ENCODE measurements around the gene MAST3.
"Not testable (repeated sequence)": the region's sequence is repeated elsewhere in the genome, so short reads cannot be mapped to it uniquely, and the experiment has no call there.

Gene MAST3

GRCh38 chr19:18137657-18138339 is 40.2 kb downstream of the MAST3 start:
- no peak for DNase-seq (ENCODE audit: low read depth)

DNA sequence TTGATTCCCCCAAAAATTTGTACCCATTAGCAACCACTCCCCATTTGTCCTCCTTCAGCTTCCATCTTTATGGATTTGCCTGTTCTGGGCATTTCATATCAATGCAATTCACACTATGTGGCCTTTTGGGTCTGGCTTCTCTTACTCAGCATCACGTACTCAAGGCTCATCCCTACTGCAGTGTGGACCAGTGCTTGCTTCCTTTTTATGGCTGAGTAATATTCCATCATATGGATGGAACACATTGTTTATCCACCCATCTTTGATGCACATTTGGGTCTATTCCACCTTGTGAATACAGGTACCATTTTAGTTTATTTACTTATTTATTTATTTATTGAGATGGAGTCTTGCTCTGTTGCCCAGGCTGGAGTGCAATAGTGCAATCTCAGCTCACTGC is 42.9 kb downstream of the MAST3 start:
- DNase-seq (ENCODE audit: low read depth), result no peak

GRCh38 chr19:18141031-18141430 is 43.5 kb downstream of the MAST3 start:
- DNase-seq (ENCODE audit: low read depth), result no peak

DNA sequence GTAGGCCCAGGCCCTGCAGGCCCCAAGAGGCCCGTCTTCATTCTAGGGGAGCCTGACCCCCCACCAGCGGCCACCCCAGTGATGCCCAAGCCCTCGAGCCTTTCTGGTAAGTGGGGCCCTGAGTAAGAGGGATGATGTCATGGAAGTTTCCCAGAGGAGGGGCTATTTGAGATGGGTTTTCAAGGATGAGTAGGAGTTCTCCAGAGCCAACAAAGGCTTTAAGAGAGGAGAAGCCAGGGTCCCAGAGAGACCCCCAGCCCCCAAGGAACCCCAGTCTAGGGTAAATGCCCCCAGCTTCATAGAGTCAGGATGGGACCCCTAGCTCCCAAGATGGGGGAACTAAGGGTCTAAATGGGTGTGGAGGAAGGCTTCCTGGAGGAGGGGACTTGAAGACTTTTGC is 46.3 kb downstream of the MAST3 start:
- DNase-seq (ENCODE audit: low read depth), result no peak

- DNase-seq (ENCODE audit: low read depth), result no peak
Observed at GRCh38 chr19:18144361-18144760, 46.8 kb downstream of the MAST3 start.

DNA sequence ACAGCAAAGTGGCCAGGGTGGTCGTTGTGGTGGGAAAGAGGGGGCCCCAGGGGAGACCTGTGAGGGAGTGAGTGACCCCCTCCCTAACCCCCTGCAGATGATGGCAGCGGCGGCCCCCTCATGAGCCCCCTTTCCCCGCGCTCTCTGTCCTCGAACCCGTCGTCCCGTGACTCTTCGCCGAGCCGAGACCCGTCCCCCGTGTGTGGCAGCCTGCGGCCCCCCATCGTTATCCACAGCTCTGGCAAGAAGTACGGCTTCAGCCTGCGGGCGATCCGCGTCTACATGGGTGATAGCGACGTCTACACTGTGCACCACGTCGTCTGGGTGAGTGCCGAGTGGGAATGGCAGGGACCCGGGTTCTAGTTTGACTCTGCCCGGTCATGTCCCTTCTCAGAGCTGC is 47.3 kb downstream of the MAST3 start:
- no peak for DNase-seq (ENCODE audit: low read depth)

- DNase-seq (ENCODE audit: low read depth), result no peak
Observed at GRCh38 chr19:18145391-18145999, 47.9 kb downstream of the MAST3 start.

DNA sequence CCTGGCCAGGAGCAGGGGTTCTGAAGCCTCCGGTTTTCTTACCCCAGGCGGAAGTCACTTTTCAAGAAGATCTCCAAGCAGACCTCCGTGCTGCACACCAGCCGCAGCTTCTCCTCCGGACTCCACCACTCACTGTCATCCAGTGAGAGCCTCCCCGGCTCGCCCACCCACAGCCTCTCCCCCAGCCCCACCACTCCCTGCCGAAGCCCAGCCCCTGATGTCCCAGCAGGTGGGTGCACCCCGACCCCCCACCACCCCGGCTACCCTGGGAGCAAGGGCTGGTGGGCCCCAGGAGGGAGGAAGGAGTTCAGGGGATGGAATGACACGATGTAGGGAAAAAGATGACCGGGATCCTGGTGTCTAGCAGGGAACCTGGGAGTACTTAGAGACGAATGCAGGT is 49.8 kb downstream of the MAST3 start:
- no peak for DNase-seq (ENCODE audit: low read depth)

- DNase-seq (ENCODE audit: low read depth), result no peak
Observed at GRCh38 chr19:18149596-18149975, 52.0 kb downstream of the MAST3 start.

DNA sequence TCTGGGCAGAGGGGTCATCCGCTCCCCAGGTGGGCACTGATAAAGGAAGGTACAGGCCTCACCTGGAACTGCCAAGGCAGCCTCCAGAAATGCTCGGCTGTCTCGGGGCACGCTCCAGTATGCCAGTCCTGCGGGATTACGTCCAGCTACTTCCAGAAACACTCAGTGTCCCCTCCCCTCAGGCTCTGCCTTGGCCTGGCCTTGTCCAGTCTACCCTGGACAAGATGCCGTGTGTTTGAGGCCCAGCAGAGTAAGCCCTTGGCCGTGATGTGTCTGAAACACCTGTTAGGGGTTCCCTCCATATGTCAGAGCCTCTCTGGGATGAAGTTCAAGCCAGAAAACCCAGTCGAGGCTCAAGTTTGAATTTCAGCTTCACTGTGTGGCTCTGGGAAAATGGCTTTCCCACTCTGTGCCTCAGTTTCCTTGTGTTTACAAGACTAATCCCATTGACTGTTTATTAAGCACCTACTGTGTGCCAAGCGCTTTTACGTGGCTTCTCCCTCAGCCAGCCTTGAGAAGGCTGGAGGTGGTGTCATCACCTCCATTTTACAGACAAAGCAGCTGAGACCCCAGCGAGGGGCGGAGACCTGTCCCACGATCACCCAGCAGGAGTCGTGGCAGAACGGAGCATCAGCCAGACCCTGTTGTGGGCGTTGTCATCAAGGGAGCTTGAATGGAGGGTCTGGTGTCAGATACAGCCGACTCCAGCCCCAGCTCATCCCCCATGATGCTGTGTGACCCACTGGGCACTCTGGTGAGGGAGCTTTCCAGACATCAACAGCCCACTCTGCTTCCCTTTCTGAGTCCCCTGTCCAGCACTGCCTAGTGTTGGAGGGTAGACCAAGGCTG is 53.4 kb downstream of the MAST3 start:
- DNase-seq (ENCODE audit: low read depth), result no peak

GRCh38 chr19:18152442-18152816 is 54.9 kb downstream of the MAST3 start:
- DNase-seq (ENCODE audit: low read depth), result peak; percentile 93

DNA sequence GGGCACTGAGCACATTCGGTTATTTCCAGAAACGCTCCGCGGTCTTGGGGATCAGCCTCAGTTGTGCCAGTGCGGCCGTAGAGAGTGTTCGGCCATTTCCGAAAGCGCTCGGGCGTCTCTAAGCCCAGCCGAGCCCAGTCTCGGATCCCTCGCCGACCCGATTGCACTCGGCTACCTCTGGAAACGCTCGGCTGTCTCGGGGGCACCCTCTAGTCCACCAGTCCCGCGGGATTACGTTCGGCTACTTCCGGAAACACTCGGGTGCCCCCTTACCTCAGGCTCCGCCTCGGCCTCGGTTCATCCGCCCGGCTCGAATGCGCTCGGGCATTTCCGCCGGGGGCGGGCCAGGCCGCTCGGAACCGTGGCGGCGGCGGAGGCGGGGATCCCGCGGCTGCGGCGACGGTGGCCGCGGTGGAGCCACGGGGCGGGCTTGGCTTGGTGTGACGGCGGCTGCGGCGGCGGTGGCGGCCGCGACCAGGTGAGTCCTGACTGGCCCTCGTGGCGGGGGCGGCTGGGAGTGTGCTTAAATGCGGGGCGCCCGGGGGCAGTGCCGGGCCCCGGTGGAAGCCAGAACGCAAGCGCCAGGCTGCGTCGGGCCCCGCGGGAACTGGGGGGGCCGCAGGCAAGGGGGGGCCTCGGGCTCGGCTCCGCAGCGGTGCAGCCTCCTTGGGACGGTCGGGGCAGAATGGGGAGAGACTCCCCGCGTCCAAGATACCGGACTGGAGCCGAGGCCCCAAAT is 55.4 kb downstream of the MAST3 start, which contains the start of gene PIK3R2:
Gene PIK3R2 (plus strand): TSS at position 347 of the 739 bp plus-strand sequence. CDS start 2,717 bp downstream, outside the sequence.
- peak; percentile 99 for DNase-seq (ENCODE audit: low read depth)

DNA sequence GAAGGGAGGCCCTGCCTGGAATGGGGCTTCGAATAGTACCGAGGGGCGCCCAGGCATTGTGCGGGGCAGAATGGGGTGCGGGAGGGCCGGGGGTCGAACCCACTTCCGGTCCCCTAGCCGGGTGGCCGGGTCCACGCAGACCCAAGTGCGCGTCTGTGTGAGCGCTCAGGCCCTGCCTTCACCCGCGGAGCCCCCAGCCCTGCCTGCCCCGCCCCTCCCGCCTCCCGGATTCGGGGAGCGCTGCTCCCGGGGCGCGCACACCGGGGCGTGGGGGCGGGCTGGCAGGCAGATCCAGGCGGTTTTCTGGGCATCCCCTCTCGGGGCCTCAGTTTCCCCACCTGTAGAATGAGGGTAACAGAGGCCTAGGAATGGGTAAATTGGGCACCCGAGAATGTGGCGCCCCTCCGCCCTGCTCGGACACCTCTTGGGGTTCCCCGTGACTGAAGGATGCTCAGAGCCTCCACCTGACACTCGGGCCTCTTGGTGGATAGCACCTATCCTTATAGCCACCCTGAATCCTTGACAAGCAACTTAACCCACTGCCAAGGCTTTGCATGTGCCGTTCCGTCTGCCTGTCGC is 56.1 kb downstream of the MAST3 start:
- no peak for DNase-seq (ENCODE audit: low read depth)

- no peak for DNase-seq (ENCODE audit: low read depth)
Observed at GRCh38 chr19:18155095-18156087, 57.8 kb downstream of the MAST3 start.

DNA sequence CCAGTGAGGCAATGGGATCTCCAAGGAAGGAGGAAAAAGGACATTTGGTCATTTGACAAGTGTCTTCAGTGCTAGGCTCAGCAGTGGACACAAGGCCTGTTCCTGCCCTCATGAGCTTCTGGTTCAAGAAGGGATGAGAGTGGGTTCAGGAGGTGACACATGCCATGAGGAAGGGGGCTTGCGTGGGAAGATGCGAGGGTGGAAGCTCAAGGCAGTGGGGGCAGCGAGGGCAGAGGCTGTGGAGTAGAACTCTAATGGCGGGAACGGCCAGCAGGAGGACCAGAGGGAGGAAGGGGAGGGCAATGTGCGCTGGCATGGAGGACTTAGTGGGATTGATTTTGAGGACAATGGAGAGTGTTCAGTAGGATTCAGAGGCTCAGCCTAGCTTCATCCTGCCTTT is 58.7 kb downstream of the MAST3 start:
- no peak for DNase-seq (ENCODE audit: low read depth)

GRCh38 chr19:18156841-18157464 is 59.4 kb downstream of the MAST3 start:
- DNase-seq (ENCODE audit: low read depth), result no peak

GRCh38 chr19:18157465-18158063 is 60.0 kb downstream of the MAST3 start:
- no peak for DNase-seq (ENCODE audit: low read depth)

DNA sequence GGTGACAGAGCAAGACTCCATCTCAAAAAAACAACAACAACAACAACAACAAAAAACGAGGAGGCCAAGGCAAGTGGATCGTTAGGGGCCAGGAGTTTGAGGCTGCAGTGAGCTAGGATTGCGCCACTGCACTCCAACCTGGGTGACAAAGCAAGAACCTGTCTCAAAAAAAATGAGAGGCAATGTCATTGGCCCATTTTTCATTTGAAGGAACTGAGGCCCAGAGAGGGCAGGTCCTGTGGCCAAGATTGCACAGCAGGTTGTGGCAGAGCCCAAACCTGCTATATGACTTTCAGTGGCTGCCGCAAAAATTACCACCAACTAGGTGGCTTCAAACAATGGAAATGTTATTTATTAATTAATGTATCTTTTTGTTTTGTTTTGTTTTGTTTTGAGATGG is 60.9 kb downstream of the MAST3 start:
- no peak for DNase-seq (ENCODE audit: low read depth)

DNA sequence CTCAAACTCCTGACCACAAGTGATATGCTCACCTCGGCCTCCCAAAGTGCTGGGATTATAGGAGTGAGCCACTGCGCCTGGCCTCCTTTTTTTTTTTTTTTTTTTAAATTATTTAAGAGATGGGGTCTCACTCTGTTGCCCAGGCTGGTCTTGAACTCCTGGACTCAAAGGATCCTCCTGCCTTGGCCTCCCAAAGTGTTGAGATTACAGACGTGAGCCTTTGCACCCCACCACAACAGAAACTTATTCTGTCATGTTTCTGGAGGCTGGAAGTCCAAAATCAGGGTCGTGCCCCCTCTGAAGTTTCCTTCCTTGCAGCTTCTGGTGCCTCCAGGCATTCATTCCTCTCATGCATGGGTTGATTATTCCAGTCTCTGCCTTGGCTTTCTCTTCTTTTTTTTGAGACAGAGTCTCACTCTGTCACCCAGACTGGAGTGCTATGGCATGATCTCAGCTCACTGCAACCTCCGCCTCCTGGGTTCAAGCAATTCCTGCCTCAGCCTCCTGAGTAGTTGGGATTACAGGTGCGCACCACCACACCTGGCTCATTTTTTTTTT is 61.6 kb downstream of the MAST3 start:
- not testable (repeated sequence) for DNase-seq (ENCODE audit: low read depth)

GRCh38 chr19:18159810-18160209 is 62.2 kb downstream of the MAST3 start:
- no peak for DNase-seq (ENCODE audit: low read depth)
